ENCODE measurements around the gene CIC. TPM values are rescaled to one million over a fixed set of nuclear protein-coding genes. Genes with fewer than 3 reads are reported as not detected.
A peak's percentile ranks its signal among the peaks of the same experiment; 100 is the strongest.

The CIC gene
- total and polyA plus RNA-seq, 2 of the 13 experiments (the other 11 are each of a cell fraction or from before 2014, with no cell fraction given) = 5.9 to 8.0 TPM

DNA sequence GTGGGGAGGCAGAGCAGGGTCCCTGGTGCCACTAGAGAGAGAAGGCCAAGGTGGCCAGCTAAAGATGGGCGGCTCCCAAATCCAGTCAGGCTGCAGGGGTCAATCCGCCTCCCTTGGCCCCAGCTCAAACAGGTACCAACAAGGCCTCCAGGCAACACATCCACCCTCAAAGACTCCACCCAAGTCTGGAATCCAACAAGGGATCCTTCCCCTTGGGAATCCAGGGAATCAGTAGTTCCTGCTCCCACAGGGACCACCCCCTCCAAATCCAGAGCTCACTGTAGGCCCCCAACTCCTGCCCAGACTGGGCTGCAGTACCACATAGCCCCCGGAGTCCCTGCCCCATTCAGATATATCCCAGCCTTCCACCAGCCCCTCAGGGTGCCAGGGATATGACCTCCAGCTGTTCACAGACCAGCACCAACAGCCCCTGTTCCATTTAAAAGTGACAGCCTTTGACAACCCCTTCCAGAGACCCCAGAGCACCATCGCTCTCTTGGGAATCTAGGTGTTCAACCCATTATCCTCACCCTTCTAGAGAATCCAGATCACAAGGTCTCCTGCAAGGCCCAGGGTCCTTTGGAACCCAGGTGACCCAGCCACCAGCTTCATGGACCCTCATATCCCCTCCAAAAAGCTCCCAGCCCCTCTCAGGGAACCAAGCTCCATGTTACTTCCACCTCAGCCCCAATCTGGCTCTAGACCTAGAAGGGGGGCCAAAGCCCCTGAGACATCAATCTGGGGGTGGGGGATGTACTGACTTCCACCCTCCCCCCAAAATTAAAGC lies 17.3 kb upstream of the CIC start:
- ATAC-seq (no peak), FAIRE-seq (no peak), DNase-seq (ENCODE audit: low spot score) (no peak)
- H3K4me1 ChIP-seq (ENCODE audit: insufficient read depth, low read length) = peaks cover 57% of the 10 kb centered on the region
- H3K36me3 ChIP-seq (replicated peaks in 1 of 2; ENCODE audit: control insufficient read depth in 1 of 2, insufficient read depth in 2 of 2, low read length in 2 of 2) = peaks cover 7 to 32% of the 10 kb centered on the region in 2 experiments; a peak in 3 of 5 replicates
- peaks cover 43% of the 10 kb centered on the region for H3K79me2 ChIP-seq (ENCODE audit: insufficient read depth, low read length)
- ChIA-PET CTCF (ENCODE audit: low intra/inter-chr PET ratio, low total read pairs) (no interaction called here), POLR2A (interaction anchor here (1.2 to 3.6 kb wide), 3 partner anchors 9 to 29 kb away, joined by 3 to 25 read pairs (median 7); partner anchors contain the start of gene GSK3A)
- intact Hi-C loops (cut with micrococcal nuclease; ENCODE audit: unreplicated experiment) = no loop called here
- peak overlapping the region in 1 of 3 experiments; percentile 99; a peak in 1 of 6 replicates for H3K4me3 ChIP-seq (replicated peaks in 1 of 3; ENCODE audit: insufficient read depth in 1 of 3, low read depth in 2 of 3, low read length in 3 of 3)
- peaks cover 43% of the 10 kb centered on the region for H4K20me1 ChIP-seq (ENCODE audit: insufficient read depth, low read length)
- no peaks in the 10 kb centered on the region for H3K9me3 ChIP-seq (ENCODE audit: low read length)
- H3K27ac ChIP-seq (ENCODE audit: extremely low read length, insufficient read depth, low read length) = peak overlapping the region; percentile 26
- TF ChIP-seq KMT2A (CRISPR knock-in tag; IDR thresholded peaks at IDR 0.05) = no peak
- TF ChIP-seq POLR2AphosphoS5 (IDR thresholded peaks at IDR 0.05; ENCODE audit: low read depth, low read length) = 0 out of 2 replicates have a peak, but pooled peaks have one; percentile 10
- no peak for TF ChIP-seq CCAR2 (optimal IDR thresholded peaks at IDR 0.05; ENCODE audit: low read depth, low read length)
- TF ChIP-seq DNMT1 (CRISPR knock-in tag; IDR thresholded peaks at IDR 0.05) = no peak
- TF ChIP-seq ZNF747 (CRISPR knock-in tag; IDR thresholded peaks at IDR 0.05; ENCODE audit: borderline replicate concordance) = no peak
- TF ChIP-seq RBM22 (optimal IDR thresholded peaks at IDR 0.05; ENCODE audit: low read length) = peak; percentile 39
- TF ChIP-seq, protein P1, sequence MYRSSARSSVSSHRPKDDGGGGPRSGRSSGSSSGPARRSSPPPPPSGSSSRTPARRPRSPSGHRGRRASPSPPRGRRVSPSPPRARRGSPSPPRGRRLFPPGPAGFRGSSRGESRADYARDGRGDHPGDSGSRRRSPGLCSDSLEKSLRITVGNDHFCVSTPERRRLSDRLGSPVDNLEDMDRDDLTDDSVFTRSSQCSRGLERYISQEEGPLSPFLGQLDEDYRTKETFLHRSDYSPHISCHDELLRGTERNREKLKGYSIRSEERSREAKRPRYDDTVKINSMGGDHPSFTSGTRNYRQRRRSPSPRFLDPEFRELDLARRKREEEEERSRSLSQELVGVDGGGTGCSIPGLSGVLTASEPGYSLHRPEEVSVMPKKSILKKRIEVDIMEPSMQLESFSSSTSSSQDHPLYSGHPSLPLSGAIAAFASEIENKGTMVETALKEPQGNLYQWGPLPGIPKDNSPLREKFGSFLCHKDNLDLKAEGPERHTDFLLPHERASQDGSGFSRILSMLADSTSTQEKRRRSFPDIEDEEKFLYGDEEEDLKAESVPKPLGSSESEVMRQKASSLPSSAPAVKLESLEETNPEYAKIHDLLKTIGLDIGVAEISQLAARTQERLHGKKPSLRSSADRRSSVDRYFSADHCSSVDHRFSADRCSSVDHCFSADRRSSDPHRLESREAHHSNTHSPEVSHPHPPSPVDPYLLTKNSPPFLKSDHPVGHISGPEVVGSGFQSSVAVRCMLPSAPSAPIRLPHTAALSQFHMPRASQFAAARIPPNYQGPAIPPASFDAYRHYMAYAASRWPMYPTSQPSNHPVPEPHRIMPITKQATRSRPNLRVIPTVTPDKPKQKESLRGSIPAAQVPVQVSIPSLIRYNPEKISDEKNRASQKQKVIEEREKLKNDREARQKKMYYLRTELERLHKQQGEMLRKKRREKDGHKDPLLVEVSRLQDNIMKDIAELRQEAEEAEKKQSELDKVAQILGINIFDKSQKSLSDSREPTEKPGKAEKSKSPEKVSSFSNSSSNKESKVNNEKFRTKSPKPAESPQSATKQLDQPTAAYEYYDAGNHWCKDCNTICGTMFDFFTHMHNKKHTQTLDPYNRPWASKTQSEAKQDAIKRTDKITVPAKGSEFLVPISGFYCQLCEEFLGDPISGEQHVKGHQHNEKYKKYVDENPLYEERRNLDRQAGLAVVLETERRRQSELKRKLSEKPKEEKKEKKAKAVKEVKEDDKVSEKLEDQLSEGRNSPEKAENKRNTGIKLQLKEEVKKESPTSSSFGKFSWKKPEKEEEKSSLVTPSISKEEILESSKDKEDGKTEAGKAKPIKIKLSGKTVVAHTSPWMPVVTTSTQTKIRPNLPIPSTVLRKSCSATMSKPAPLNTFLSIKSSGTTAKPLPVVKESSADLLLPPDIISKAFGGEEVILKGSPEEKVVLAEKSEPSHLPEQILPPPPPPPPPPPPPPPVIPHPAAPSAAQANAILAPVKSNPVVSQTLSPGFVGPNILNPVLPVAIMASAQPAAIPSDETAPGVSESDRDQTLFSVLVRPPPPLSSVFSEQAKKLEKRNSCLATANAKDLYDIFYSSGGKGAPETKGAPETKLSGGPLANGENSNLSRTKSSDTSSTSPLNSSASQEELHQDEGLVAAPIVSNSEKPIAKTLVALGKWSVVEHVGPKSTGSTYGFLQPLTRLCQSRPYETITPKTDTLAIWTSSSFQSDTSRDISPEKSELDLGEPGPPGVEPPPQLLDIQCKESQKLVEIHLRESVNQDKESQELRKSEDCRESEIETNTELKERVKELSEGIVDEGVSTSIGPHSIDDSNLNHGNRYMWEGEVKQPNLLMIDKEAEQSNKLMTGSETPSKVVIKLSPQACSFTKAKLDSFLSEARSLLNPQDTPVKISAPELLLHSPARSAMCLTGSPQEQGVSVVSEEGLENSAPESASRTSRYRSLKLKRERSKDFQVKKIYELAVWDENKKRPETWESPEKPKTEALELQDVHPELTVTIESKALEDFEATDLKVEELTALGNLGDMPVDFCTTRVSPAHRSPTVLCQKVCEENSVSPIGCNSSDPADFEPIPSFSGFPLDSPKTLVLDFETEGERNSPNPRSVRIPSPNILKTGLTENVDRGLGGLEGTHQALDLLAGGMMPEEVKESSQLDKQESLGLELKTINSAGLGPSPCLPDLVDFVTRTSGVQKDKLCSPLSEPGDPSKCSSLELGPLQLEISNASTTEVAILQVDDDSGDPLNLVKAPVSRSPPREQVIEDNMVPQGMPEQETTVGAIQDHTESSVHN (CRISPR knock-in tag; IDR thresholded peaks at IDR 0.05) = no peak
- TF ChIP-seq, protein P2, sequence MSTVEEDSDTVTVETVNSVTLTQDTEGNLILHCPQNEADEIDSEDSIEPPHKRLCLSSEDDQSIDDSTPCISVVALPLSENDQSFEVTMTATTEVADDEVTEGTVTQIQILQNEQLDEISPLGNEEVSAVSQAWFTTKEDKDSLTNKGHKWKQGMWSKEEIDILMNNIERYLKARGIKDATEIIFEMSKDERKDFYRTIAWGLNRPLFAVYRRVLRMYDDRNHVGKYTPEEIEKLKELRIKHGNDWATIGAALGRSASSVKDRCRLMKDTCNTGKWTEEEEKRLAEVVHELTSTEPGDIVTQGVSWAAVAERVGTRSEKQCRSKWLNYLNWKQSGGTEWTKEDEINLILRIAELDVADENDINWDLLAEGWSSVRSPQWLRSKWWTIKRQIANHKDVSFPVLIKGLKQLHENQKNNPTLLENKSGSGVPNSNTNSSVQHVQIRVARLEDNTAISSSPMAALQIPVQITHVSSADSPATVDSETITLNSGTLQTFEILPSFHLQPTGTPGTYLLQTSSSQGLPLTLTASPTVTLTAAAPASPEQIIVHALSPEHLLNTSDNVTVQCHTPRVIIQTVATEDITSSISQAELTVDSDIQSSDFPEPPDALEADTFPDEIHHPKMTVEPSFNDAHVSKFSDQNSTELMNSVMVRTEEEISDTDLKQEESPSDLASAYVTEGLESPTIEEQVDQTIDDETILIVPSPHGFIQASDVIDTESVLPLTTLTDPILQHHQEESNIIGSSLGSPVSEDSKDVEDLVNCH (CRISPR knock-in tag; IDR thresholded peaks at IDR 0.05) = no peak
- TF ChIP-seq JUNB (CRISPR knock-in tag; IDR thresholded peaks at IDR 0.05; ENCODE audit: borderline replicate concordance) = no peak
- TF ChIP-seq PPARG (CRISPR knock-in tag; conservative IDR thresholded peaks at IDR 0.05) = no peak
- in situ Hi-C loops (cut with HindIII; ENCODE audit: extremely low pct_ligation_motif_present, low pct_unique_long_range_greater_than_20kb) = loop anchor here (5.0 kb wide), 1 partner anchor 36 kb away; no protein-coding TSS in a partner anchor
- H3K4me2 ChIP-seq (ENCODE audit: low read depth, low read length) = peak overlapping the region; percentile 98
- 92% methylated on average over 3 of the region's 4 CpGs for WGBS (ENCODE audit: low lambda C conversion rate)
- H3K27me3 ChIP-seq (ENCODE audit: control insufficient read depth in 1 of 2, insufficient read depth in 2 of 2, low read length in 2 of 2) = no peaks in the 10 kb centered on the region; a peak in 1 of 5 replicates
- BruUV-seq (replicated peaks) = no TSS peak
- H3K9ac ChIP-seq (ENCODE audit: insufficient read depth, low read depth, low read length) = peak overlapping the region; percentile 47
- no peak overlapping the region for H2AFZ ChIP-seq (ENCODE audit: low read length)
